Endothelial cell of umbilical vein (primary cell): Measurements from ENCODE around the gene SNX18. TPM values are rescaled to one million over a fixed set of nuclear protein-coding genes. Genes with fewer than 3 reads are reported as not detected.

Source experiments
- BruUV-seq: library from RNA; stranded (reverse); fragments of 400-500 nt; replicated peaks from 2 replicates; lab custom pipeline; 2021; lab: Mats Ljungman, UMichigan
- CTCF ChIA-PET: fragments of 300-600, 350-600 bp; sonication (Branson Sonifier 250); formaldehyde crosslinking; loops from one replicate; lab custom pipeline; 2021; ENCODE audit warnings: antibody characterized with exemption, inconsistent platforms; lab: Charles Lee
- POLR2A ChIA-PET: fragments of 300-600, 350-600 bp; sonication (Branson Sonifier 250); formaldehyde crosslinking; loops from one replicate; lab custom pipeline; 2021; ENCODE audit warnings: antibody characterized with exemption, inconsistent platforms; lab: Charles Lee
- DNase-seq: peaks from one replicate; pipeline ENCODE4 v3.0.0-alpha.2; 2011; ENCODE audit warnings: low read depth, low spot score
- FAIRE-seq: peaks from 2 replicates; lab custom pipeline; 2011; peaks lifted over from hg19 to GRCh38; lab: Jason Lieb, UNC
- H2AFZ ChIP-seq: 2 replicates; pipeline ENCODE4 v1.6.0; 2012; ENCODE audit warnings: low read depth, low read length, control low read depth, inconsistent platforms
- H3K27ac ChIP-seq: 2 replicates; pipeline ENCODE4 v1.5.1; 2011; ENCODE audit warnings: low read depth, mild to moderate bottlenecking, control low read depth, low read length, moderate library complexity; ENCODE audit not compliant: insufficient read depth
- H3K27me3 ChIP-seq, 2 experiments: 2 replicates each; pipeline versions ENCODE4 v1.6.0 to v1.6.1; 2011; ENCODE audit warnings: low read length in 2 of 2, mixed read lengths in 1 of 2; ENCODE audit not compliant: control insufficient read depth in 2 of 2, insufficient read depth in 2 of 2
- H3K36me3 ChIP-seq, 2 experiments: 2 replicates in 1 of 2; 3 replicates in 1 of 2; pipeline ENCODE4 v1.5.1; 2011; ENCODE audit warnings: low read length in 2 of 2, mild to moderate bottlenecking in 1 of 2, moderate library complexity in 1 of 2; ENCODE audit not compliant: control insufficient read depth in 2 of 2, insufficient read depth in 2 of 2; ENCODE audit errors: extremely low read depth in 1 of 2
- H3K4me1 ChIP-seq: 3 replicates; pipeline ENCODE4 v1.5.1; 2011; ENCODE audit warnings: mild to moderate bottlenecking, low read length; ENCODE audit not compliant: control insufficient read depth, insufficient read depth; ENCODE audit errors: extremely low read depth
- H3K4me2 ChIP-seq: 2 replicates; pipeline ENCODE4 v1.6.1; 2011; ENCODE audit warnings: low read length, control low read depth, mixed read lengths; ENCODE audit not compliant: insufficient read depth
- H3K4me3 ChIP-seq, 3 experiments: fragments of 200-600 bp in 1 of 3; sonication (generic), shearing (Covaris generic) in 1 of 3; replicated peaks in 1 of 3; 2 replicates each; pipeline ENCODE4 v1.5.1; 2011 to 2016; ENCODE audit warnings: control low read depth in 3 of 3, low read length in 3 of 3, mild to moderate bottlenecking in 2 of 3, inconsistent platforms in 1 of 3, low read depth in 1 of 3, moderate library complexity in 1 of 3; ENCODE audit not compliant: insufficient read depth in 1 of 3
- H3K79me2 ChIP-seq: 2 replicates; pipeline ENCODE4 v1.6.0; 2012; ENCODE audit warnings: low read length, inconsistent platforms; ENCODE audit not compliant: control insufficient read depth, insufficient read depth
- H3K9ac ChIP-seq: replicated peaks from 2 replicates; pipeline ENCODE3; 2011; ENCODE audit warnings: low read length, control low read depth; ENCODE audit not compliant: insufficient read depth; ENCODE audit errors: extremely low read depth
- H3K9me1 ChIP-seq: replicated peaks from 3 replicates; pipeline ENCODE4 v1.6.0; 2011; ENCODE audit warnings: mild to moderate bottlenecking, low read length; ENCODE audit not compliant: control insufficient read depth, insufficient read depth; ENCODE audit errors: extremely low read depth
- H3K9me3 ChIP-seq: replicated peaks from 2 replicates; pipeline ENCODE4 v1.5.1; 2012; ENCODE audit warnings: low read length, inconsistent platforms; ENCODE audit not compliant: control insufficient read depth, insufficient read depth
- H4K20me1 ChIP-seq: replicated peaks from 2 replicates; pipeline ENCODE3; 2011; ENCODE audit warnings: mild to moderate bottlenecking, low read length; ENCODE audit not compliant: control insufficient read depth, insufficient read depth; ENCODE audit errors: extremely low read depth
- CTCF ChIP-seq, 2 donors: IDR thresholded peaks; 1 replicate in 1 of 2; 2 replicates in 1 of 2; pipeline ENCODE4 v1.5.1; 2011; ENCODE audit warnings: low read length in 2 of 2, mild to moderate bottlenecking in 2 of 2, moderate library complexity in 2 of 2, control low read depth in 1 of 2, inconsistent platforms in 1 of 2, low read depth in 1 of 2; ENCODE audit not compliant: insufficient read depth in 1 of 2; ENCODE audit errors: extremely low read depth in 1 of 2
- EZH2 ChIP-seq: IDR thresholded peaks from 2 replicates; pipeline ENCODE4 v1.6.1; 2012; ENCODE audit warnings: borderline replicate concordance, low read depth, mild to moderate bottlenecking, moderate library complexity, low read length, inconsistent platforms; ENCODE audit not compliant: severe bottlenecking
- FOS ChIP-seq: IDR thresholded peaks from 2 replicates; pipeline ENCODE4 v1.6.1; 2011; ENCODE audit warnings: mild to moderate bottlenecking, low read length, moderate library complexity, borderline replicate concordance; ENCODE audit not compliant: insufficient read depth
- GATA2 ChIP-seq: IDR thresholded peaks from 2 replicates; pipeline ENCODE4 v1.7.0; 2011; ENCODE audit warnings: low read depth, mild to moderate bottlenecking, moderate library complexity, mixed read lengths, low read length; ENCODE audit not compliant: insufficient read length, insufficient read depth
- JUN ChIP-seq: IDR thresholded peaks from 2 replicates; pipeline ENCODE4 v1.6.1; 2011; ENCODE audit warnings: borderline replicate concordance, low read depth; ENCODE audit not compliant: insufficient read length, insufficient read depth
- MAX ChIP-seq: IDR thresholded peaks from 2 replicates; pipeline ENCODE4 v1.6.1; 2011; ENCODE audit not compliant: insufficient read depth, insufficient read length
- MYC ChIP-seq: IDR thresholded peaks from one replicate; pipeline ENCODE4 v1.6.1; 2011; ENCODE audit warnings: mild to moderate bottlenecking, low read depth, low read length
- POLR2A ChIP-seq: IDR thresholded peaks from 2 replicates; pipeline ENCODE4 v1.6.1; 2012; ENCODE audit warnings: low read depth, mild to moderate bottlenecking, control low read depth, low read length
- POLR2AphosphoS5 ChIP-seq: IDR thresholded peaks from 2 replicates; pipeline ENCODE4 v1.6.1; 2012; ENCODE audit warnings: low read depth, mild to moderate bottlenecking, control low read depth, low read length, moderate library complexity; ENCODE audit not compliant: insufficient read depth
- dilution Hi-C: fragments of 300-500 bp; cut with MboI; formaldehyde crosslinking; loops from one replicate; pipeline ENCODE4 v1.15.0; 2019; ENCODE audit warnings: low sequenced_read_pairs; ENCODE audit not compliant: extremely low pct_ligation_motif_present
- intact Hi-C: fragments of 100-400 bp; cut with micrococcal nuclease; formaldehyde crosslinking; loops from one replicate; pipeline ENCODE4 v1.10.0; 2022
- polyA plus RNA-seq, 4 experiments: library from polyadenylated mRNA; depleted of rRNA in 3 of 4; stranded (reverse) in 3 of 4; unstranded in 1 of 4; fragments of >200 nt; gene quantifications; 2 replicates each; pipeline versions ENCODE4 v1.2.1 to v1.2.3, GENCODE V29; 2011 to 2012; ENCODE audit warnings: missing spikeins in 1 of 4
- total RNA-seq: library from RNA; stranded (reverse); gene quantifications from 2 replicates; pipeline ENCODE4 v1.2.3, GENCODE V29; 2021

Gene SNX18
- total and polyA plus RNA-seq, 2 donors (not counting 3 experiments of a cell fraction or from before 2014, with no cell fraction given): 11.8 to 25.3 TPM

GRCh38 chr5:54556141-54556540 is 38.6 kb downstream of the SNX18 start:
- Histone ChIP-seq H3K9me3 (no peaks in the 10 kb centered on the region), H3K79me2 (no peaks in the 10 kb centered on the region), H3K9me1 (no peaks in the 10 kb centered on the region), H3K27ac (peak overlapping the region; percentile 42), H3K4me2 (peak overlapping the region; percentile 21), H3K9ac (no peak overlapping the region), H3K4me1 (peaks cover 28% of the 10 kb centered on the region), H2AFZ (peak overlapping the region; percentile 64), H3K4me3 (no peak overlapping the region), H3K36me3 (no peaks in the 10 kb centered on the region), H4K20me1 (no peaks in the 10 kb centered on the region), H3K27me3 (no peaks in the 10 kb centered on the region)
- BruUV-seq: no TSS peak
- ChIA-PET POLR2A (no interaction called here), CTCF (interaction anchor here (0.8 to 1.8 kb wide), 2 partner anchors 31 to 289 kb away, joined by 3 to 5 read pairs; no protein-coding TSS in a partner anchor)
- peak; percentile 53 for DNase-seq
- TF ChIP-seq FOS (no peak), POLR2A (no peak), JUN (no peak), POLR2AphosphoS5 (no peak), EZH2 (no peak), CTCF (IDR thresholded peaks at IDR 0.05; ENCODE audit: extremely low read depth in 1 of 2, insufficient read depth in 1 of 2, low read depth in 1 of 2, low read length in 2 of 2) (no peak), GATA2 (no peak), MYC (no peak), MAX (no peak)
- intact Hi-C loops: loop anchor here (5.0 kb wide), 1 partner anchor 146 kb away; no protein-coding TSS in a partner anchor
- peak; percentile 73 for FAIRE-seq
- dilution Hi-C loops: no loop called here
